ENCODE measurements around the gene SMPD3.

GRCh38 chr16:68351463-68351862 is 96.8 kb downstream of the SMPD3 start:
- TF ChIP-seq, protein P1, sequence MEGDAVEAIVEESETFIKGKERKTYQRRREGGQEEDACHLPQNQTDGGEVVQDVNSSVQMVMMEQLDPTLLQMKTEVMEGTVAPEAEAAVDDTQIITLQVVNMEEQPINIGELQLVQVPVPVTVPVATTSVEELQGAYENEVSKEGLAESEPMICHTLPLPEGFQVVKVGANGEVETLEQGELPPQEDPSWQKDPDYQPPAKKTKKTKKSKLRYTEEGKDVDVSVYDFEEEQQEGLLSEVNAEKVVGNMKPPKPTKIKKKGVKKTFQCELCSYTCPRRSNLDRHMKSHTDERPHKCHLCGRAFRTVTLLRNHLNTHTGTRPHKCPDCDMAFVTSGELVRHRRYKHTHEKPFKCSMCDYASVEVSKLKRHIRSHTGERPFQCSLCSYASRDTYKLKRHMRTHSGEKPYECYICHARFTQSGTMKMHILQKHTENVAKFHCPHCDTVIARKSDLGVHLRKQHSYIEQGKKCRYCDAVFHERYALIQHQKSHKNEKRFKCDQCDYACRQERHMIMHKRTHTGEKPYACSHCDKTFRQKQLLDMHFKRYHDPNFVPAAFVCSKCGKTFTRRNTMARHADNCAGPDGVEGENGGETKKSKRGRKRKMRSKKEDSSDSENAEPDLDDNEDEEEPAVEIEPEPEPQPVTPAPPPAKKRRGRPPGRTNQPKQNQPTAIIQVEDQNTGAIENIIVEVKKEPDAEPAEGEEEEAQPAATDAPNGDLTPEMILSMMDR (IDR thresholded peaks at IDR 0.05; ENCODE audit: extremely low read depth in 1 of 2, insufficient read depth in 1 of 2, low read depth in 1 of 2, low read length in 2 of 2), result no peak
- TF ChIP-seq EZH2 (IDR thresholded peaks at IDR 0.05; ENCODE audit: borderline replicate concordance, low read depth, low read length, severe bottlenecking), result no peak
- TF ChIP-seq MAX (IDR thresholded peaks at IDR 0.05; ENCODE audit: insufficient read depth, insufficient read length), result no peak
- TF ChIP-seq POLR2A (IDR thresholded peaks at IDR 0.05; ENCODE audit: low read depth, low read length), result no peak

Measured in endothelial cell of umbilical vein (primary cell).